HepG2 (cell line): ENCODE results near the gene MT1G. TPM values are rescaled to one million over a fixed set of nuclear protein-coding genes. Genes with fewer than 3 reads are reported as not detected.
A peak's percentile ranks its signal among the peaks of the same experiment; 100 is the strongest.

ENCODE experiments used
- AGO2 ChIP-seq: fragments of 200-400 bp; formaldehyde crosslinking; optimal IDR thresholded peaks from 2 replicates; pipeline ENCODE3; 2017; ENCODE audit warnings: mild to moderate bottlenecking, low read depth, low read length, moderate library complexity
- ATF7-NPFF ChIP-seq: sonication (generic); formaldehyde crosslinking; IDR thresholded peaks from 2 replicates; pipeline ENCODE4 v1.8.1; 2023; ENCODE audit warnings: mild to moderate bottlenecking, low read depth, missing genetic modification reagents, moderate library complexity
- CBX1 ChIP-seq: IDR thresholded peaks from one replicate; pipeline ENCODE4 v1.6.1; 2016; ENCODE audit warnings: antibody characterized with exemption, low read depth
- GTF2F1 ChIP-seq: fragments of 150-350 bp; IDR thresholded peaks from 2 replicates; pipeline ENCODE4 v1.6.1; 2014; ENCODE audit warnings: low read length
- HNRNPH1 ChIP-seq: fragments of 200-400 bp; formaldehyde crosslinking; optimal IDR thresholded peaks from 2 replicates; pipeline ENCODE3; 2017; ENCODE audit warnings: mild to moderate bottlenecking, low read depth, low read length
- KAT2B ChIP-seq: fragments of 150-350 bp; IDR thresholded peaks from 2 replicates; pipeline ENCODE4 v1.6.1; 2014; ENCODE audit warnings: low read depth, low read length, borderline replicate concordance
- MIER2 ChIP-seq: IDR thresholded peaks from 2 replicates; pipeline ENCODE4 v1.6.1; 2016; ENCODE audit warnings: missing biosample characterization, missing genetic modification reagents
- NCOA5 ChIP-seq: sonication (generic); formaldehyde crosslinking; IDR thresholded peaks from 2 replicates; pipeline ENCODE4 v1.4.0; 2020; ENCODE audit warnings: missing genetic modification reagents
- NCOR1 ChIP-seq: fragments of 200-600 bp; sonication (generic); IDR thresholded peaks from 2 replicates; pipeline ENCODE4 v1.7.0; 2017; ENCODE audit warnings: antibody characterized with exemption, low read length, borderline replicate concordance
- NKX3-1 ChIP-seq: sonication (generic); formaldehyde crosslinking; IDR thresholded peaks from 2 replicates; pipeline ENCODE4 v1.5.0; 2020; ENCODE audit warnings: missing genetic modification reagents
- PHF20 ChIP-seq: sonication (generic); formaldehyde crosslinking; IDR thresholded peaks from 2 replicates; pipeline ENCODE4 v1.5.0; 2020; ENCODE audit warnings: mild to moderate bottlenecking, missing genetic modification reagents
- PREB ChIP-seq: sonication (generic); formaldehyde crosslinking; IDR thresholded peaks from 2 replicates; pipeline ENCODE4 v1.4.0; 2020; ENCODE audit warnings: missing genetic modification reagents
- SRSF1 ChIP-seq: fragments of 200-400 bp; formaldehyde crosslinking; optimal IDR thresholded peaks from 2 replicates; pipeline ENCODE3; 2017; ENCODE audit warnings: mild to moderate bottlenecking, low read depth, low read length, moderate library complexity
- TFDP2 ChIP-seq: sonication (generic); formaldehyde crosslinking; IDR thresholded peaks from 2 replicates; pipeline ENCODE4 v1.4.0; 2020; ENCODE audit warnings: missing genetic modification reagents
- TRAFD1 ChIP-seq: sonication (generic); formaldehyde crosslinking; IDR thresholded peaks from 2 replicates; pipeline ENCODE4 v1.5.1; 2020; ENCODE audit warnings: missing genetic modification reagents, mild to moderate bottlenecking, borderline replicate concordance
- ZBTB21 ChIP-seq: sonication (generic); formaldehyde crosslinking; IDR thresholded peaks from 2 replicates; pipeline ENCODE4 v1.4.0; 2020; ENCODE audit warnings: missing genetic modification reagents
- ZBTB3 ChIP-seq: sonication (generic); formaldehyde crosslinking; IDR thresholded peaks from 2 replicates; pipeline ENCODE4 v1.4.0; 2020; ENCODE audit warnings: low read depth, mild to moderate bottlenecking, moderate library complexity, missing genetic modification reagents, borderline replicate concordance
- ZFAT ChIP-seq: sonication (generic); formaldehyde crosslinking; conservative IDR thresholded peaks from 2 replicates; pipeline ENCODE4 v1.8.1; 2023; ENCODE audit warnings: missing genetic modification reagents, inconsistent platforms
- ZNF101 ChIP-seq: sonication (generic); formaldehyde crosslinking; IDR thresholded peaks from 2 replicates; pipeline ENCODE4 v1.4.0; 2020; ENCODE audit warnings: mild to moderate bottlenecking, low read depth, missing genetic modification reagents, borderline replicate concordance
- ZNF274 ChIP-seq: sonication (generic); formaldehyde crosslinking; IDR thresholded peaks from 2 replicates; pipeline ENCODE4 v1.5.1; 2020; ENCODE audit warnings: mild to moderate bottlenecking, missing genetic modification reagents
- ZNF281 ChIP-seq: sonication (generic); formaldehyde crosslinking; IDR thresholded peaks from 2 replicates; pipeline ENCODE4 v1.4.0; 2020; ENCODE audit warnings: missing genetic modification reagents, borderline replicate concordance
- ZNF530 ChIP-seq: sonication (generic); formaldehyde crosslinking; IDR thresholded peaks from 2 replicates; pipeline ENCODE4 v1.5.0; 2020; ENCODE audit warnings: low read depth, mild to moderate bottlenecking, missing genetic modification reagents
- ZNF619 ChIP-seq: sonication (generic); formaldehyde crosslinking; IDR thresholded peaks from 2 replicates; pipeline ENCODE4 v1.4.0; 2020; ENCODE audit warnings: mild to moderate bottlenecking, missing genetic modification reagents
- ZNF672 ChIP-seq: sonication (generic); formaldehyde crosslinking; IDR thresholded peaks from 2 replicates; pipeline ENCODE4 v1.8.1; 2022; ENCODE audit warnings: missing genetic modification reagents
- polyA plus RNA-seq, 8 experiments: library from polyadenylated mRNA; depleted of rRNA in 3 of 8; stranded (reverse) in 7 of 8; unstranded in 1 of 8; fragments of >200 nt; fragmentation: Illumina TruSeq in 4 of 8; extraction: Trizol in 4 of 8; gene quantifications; 2 replicates each; pipeline versions ENCODE4 v1.2.1 to v1.2.3, GENCODE V29; 2011 to 2016; ENCODE audit warnings: low read depth in 4 of 8, missing spikeins in 1 of 8, mixed read lengths in 1 of 8; ENCODE audit not compliant: insufficient read depth in 1 of 8
- total RNA-seq, 5 experiments: library from RNA; depleted of rRNA; stranded (reverse); fragments of >200 nt; fragmentation: Illumina TruSeq; extraction: Trizol; gene quantifications; 2 replicates each; pipeline ENCODE4 v1.2.3, GENCODE V29; 2016; ENCODE audit warnings: low read depth in 1 of 5

Gene MT1G
- total and polyA plus RNA-seq, 2 of the 13 experiments (the other 11 are each of a cell fraction or from before 2014, with no cell fraction given) = 3.6 to 377 TPM

- TF ChIP-seq TRAFD1 (CRISPR knock-in tag) = no peak
- TF ChIP-seq ATF7-NPFF (CRISPR knock-in tag) = peak; percentile 87
- TF ChIP-seq ZNF274 = peak; percentile 85
- peak; percentile 7; the same call in 1 of the 2 replicates for TF ChIP-seq MIER2 (CRISPR knock-in tag)
- peak; percentile 31; the same call in 1 of the 2 replicates for TF ChIP-seq NCOR1
- no peak for TF ChIP-seq AGO2
- TF ChIP-seq PHF20 = 0 out of 2 replicates have a peak, but pooled peaks have one; percentile 66
- 0 out of 2 replicates have a peak, but pooled peaks have one; percentile 74 for TF ChIP-seq NKX3-1 (CRISPR knock-in tag)
- peak; percentile 35; the same call in 1 of the 2 replicates for TF ChIP-seq ZBTB3 (CRISPR knock-in tag)
- TF ChIP-seq GTF2F1 = no peak
- no peak for TF ChIP-seq ZNF530 (CRISPR knock-in tag)
- TF ChIP-seq ZNF281 (CRISPR knock-in tag) = no peak; the same call in 1 of the 2 replicates
- no peak for TF ChIP-seq KAT2B
- TF ChIP-seq ZNF101 (CRISPR knock-in tag) = peak; percentile 62; the same call in 1 of the 2 replicates
- no peak for TF ChIP-seq ZBTB21 (CRISPR knock-in tag)
- TF ChIP-seq NCOA5 (CRISPR knock-in tag) = no peak
- TF ChIP-seq PREB = no peak
- TF ChIP-seq TFDP2 = peak; percentile 62
- no peak for TF ChIP-seq HNRNPH1
- TF ChIP-seq SRSF1 = peak; percentile 60
- TF ChIP-seq ZFAT = no peak
- TF ChIP-seq CBX1 = no peak
- no peak for TF ChIP-seq ZNF672
- no peak for TF ChIP-seq ZNF619 (CRISPR knock-in tag)
Observed at GRCh38 chr16:56681939-56682702, 14.3 kb upstream of the MT1G start, which contains the start of gene MT1X (continued).
